HEK293 (cell line): ENCODE results near the gene MAGI2.
"Not testable (repeated sequence)": the region's sequence is repeated elsewhere in the genome, so short reads cannot be mapped to it uniquely, and the experiment has no call there.

Source experiments
- SP2 ChIP-seq: fragments of 450-650 bp; formaldehyde crosslinking; IDR thresholded peaks from 2 replicates; pipeline ENCODE4 v1.5.1; 2016; ENCODE audit warnings: missing biosample characterization, missing genetic modification characterization
- SP3 ChIP-seq: fragments of 450-650 bp; formaldehyde crosslinking; IDR thresholded peaks from 2 replicates; pipeline ENCODE4 v1.5.1; 2016; ENCODE audit warnings: missing biosample characterization, missing genetic modification characterization
- YY1 ChIP-seq: fragments of 450-650 bp; formaldehyde crosslinking; IDR thresholded peaks from 2 replicates; pipeline ENCODE4 v1.5.1; 2018; ENCODE audit warnings: missing biosample characterization, missing genetic modification characterization
- ZNF596 ChIP-seq: fragments of 450-650 bp; IDR thresholded peaks from 2 replicates; pipeline ENCODE4 v1.5.0; 2018; ENCODE audit warnings: missing biosample characterization, mild to moderate bottlenecking, missing genetic modification characterization, moderate library complexity

- TF ChIP-seq YY1; ZNF596; SP2 (tag by site-specific recombination); SP3: not testable (repeated sequence)
Observed at GRCh38 chr7:79019711-79020110, 433.8 kb downstream of the MAGI2 start.
